ENCODE results near the gene SETD1B.
"Not testable (repeated sequence)": the region's sequence is repeated elsewhere in the genome, so short reads cannot be mapped to it uniquely, and the experiment has no call there.

SETD1B gene

GRCh38 chr12:121781484-121781997, 22.3 kb upstream of the SETD1B start:
- DNase-seq = no peak

- DNase-seq = no peak
Observed at GRCh38 chr12:121781998-121782979, 21.5 kb upstream of the SETD1B start.

- DNase-seq = no peak
Observed at GRCh38 chr12:121783766-121784165, 20.0 kb upstream of the SETD1B start.

GRCh38 chr12:121784460-121784859, 19.3 kb upstream of the SETD1B start:
- no peak for DNase-seq

GRCh38 chr12:121786440-121786825, 17.4 kb upstream of the SETD1B start:
- peak; percentile 57 for DNase-seq

GRCh38 chr12:121787063-121788025, 16.5 kb upstream of the SETD1B start:
- DNase-seq = peak; percentile 61

- no peak for DNase-seq
Observed at GRCh38 chr12:121788176-121788818, 15.5 kb upstream of the SETD1B start.

- DNase-seq = peak; percentile 65
Observed at GRCh38 chr12:121789233-121789781, 14.5 kb upstream of the SETD1B start.

GRCh38 chr12:121789800-121790728, 13.7 kb upstream of the SETD1B start:
- DNase-seq = peak; percentile 96

- not testable (repeated sequence) for DNase-seq
Observed at GRCh38 chr12:121790785-121791184, 13.0 kb upstream of the SETD1B start.

- peak; percentile 31 for DNase-seq
Observed at GRCh38 chr12:121791671-121792551, 11.9 kb upstream of the SETD1B start.

GRCh38 chr12:121792607-121793439, 11.0 kb upstream of the SETD1B start:
- peak; percentile 60 for DNase-seq

GRCh38 chr12:121793440-121793837, 10.4 kb upstream of the SETD1B start, which contains the start of gene RHOF:
RHOF (minus strand) TSS chr12:121793688; CDS start chr12:121793633, 55 bp downstream.
- no peak for DNase-seq

- peak; percentile 94 for DNase-seq
Observed at GRCh38 chr12:121793838-121794533, 9.8 kb upstream of the SETD1B start.

- DNase-seq = no peak
Observed at GRCh38 chr12:121794534-121795033, 9.2 kb upstream of the SETD1B start.

- DNase-seq = peak; percentile 77
Observed at GRCh38 chr12:121795034-121795968, 8.5 kb upstream of the SETD1B start.
